Osteoblast (primary cell): Measurements from ENCODE around the gene MYO5B. TPM values are rescaled to one million over a fixed set of nuclear protein-coding genes. Genes with fewer than 3 reads are reported as not detected.
"Not testable (repeated sequence)": the region's sequence is repeated elsewhere in the genome, so short reads cannot be mapped to it uniquely, and the experiment has no call there.

Source experiments
- DNase-seq: peaks from one replicate; pipeline ENCODE4 v3.0.0; 2011; ENCODE audit warnings: low spot score, mixed read lengths; ENCODE audit not compliant: insufficient read length; ENCODE audit errors: missing footprints
- H2AFZ ChIP-seq: 2 replicates; pipeline ENCODE4 v1.6.0; 2011; ENCODE audit warnings: mild to moderate bottlenecking, low read length
- H3K27ac ChIP-seq: 2 replicates; pipeline ENCODE4 v1.5.1; 2011; ENCODE audit warnings: mild to moderate bottlenecking, low read depth, low read length, moderate library complexity
- H3K27me3 ChIP-seq: 2 replicates; pipeline ENCODE4 v1.6.0; 2012; ENCODE audit warnings: mild to moderate bottlenecking, control low read depth, inconsistent platforms, low read length, moderate library complexity; ENCODE audit not compliant: insufficient read depth
- H3K36me3 ChIP-seq: 2 replicates; pipeline ENCODE4 v1.5.1; 2011; ENCODE audit warnings: mild to moderate bottlenecking, low read length, control low read depth, moderate library complexity; ENCODE audit not compliant: insufficient read depth
- H3K4me1 ChIP-seq: 2 replicates; pipeline ENCODE4 v1.5.1; 2011; ENCODE audit warnings: mild to moderate bottlenecking, low read length, control low read depth, moderate library complexity; ENCODE audit not compliant: insufficient read depth
- H3K4me2 ChIP-seq: 2 replicates; pipeline ENCODE4 v1.6.0; 2011; ENCODE audit warnings: mild to moderate bottlenecking, low read length; ENCODE audit not compliant: insufficient read depth
- H3K4me3 ChIP-seq: fragments of 200-600 bp; sonication (generic); 3 replicates; pipeline ENCODE4 v1.5.1; 2012; ENCODE audit warnings: mild to moderate bottlenecking, low read length, inconsistent platforms; ENCODE audit not compliant: insufficient read depth
- H3K79me2 ChIP-seq: 2 replicates; pipeline ENCODE4 v1.6.0; 2012; ENCODE audit warnings: mild to moderate bottlenecking, low read length, control low read depth, inconsistent platforms; ENCODE audit not compliant: insufficient read depth
- H3K9me3 ChIP-seq: 2 replicates; pipeline ENCODE4 v1.5.1; 2011; ENCODE audit warnings: low read depth, low read length, control low read depth
- H4K20me1 ChIP-seq: 2 replicates; pipeline ENCODE4 v1.6.0; 2012; ENCODE audit warnings: mild to moderate bottlenecking, low read length, control low read depth; ENCODE audit not compliant: insufficient read depth
- CTCF ChIP-seq: IDR thresholded peaks from 2 replicates; pipeline ENCODE4 v1.5.1; 2011; ENCODE audit warnings: mild to moderate bottlenecking, low read depth, low read length, moderate library complexity; ENCODE audit errors: extremely low read depth
- total RNA-seq: library from RNA; depleted of rRNA; stranded (reverse); fragments of >200 nt; gene quantifications from 2 replicates; pipeline ENCODE4 v1.2.3, GENCODE V29; 2012

Gene MYO5B
- total RNA-seq: 0.36 and 1.2 TPM in 2 replicates

GRCh38 chr18:50194631-50195532 lies at the start of gene MYO5B:
Gene MYO5B, minus strand, starts transcription at chr18:50195147. Its CDS starts 354 bp downstream, at chr18:50194793.
- no peak within 1 kb of the TSS for H3K4me2 ChIP-seq
- no peak for TF ChIP-seq CTCF
- H3K4me3 ChIP-seq: peak within 1 kb of the TSS; percentile 25
- no peak within 1 kb of the TSS for H2AFZ ChIP-seq
- no peaks in the 10 kb centered on the region for H3K9me3 ChIP-seq
- DNase-seq: peak; percentile 76
- no peaks in the 10 kb centered on the region for H3K79me2 ChIP-seq
- H3K27me3 ChIP-seq: peaks cover 43% of the 10 kb centered on the region
- H3K36me3 ChIP-seq: no peaks in the 10 kb centered on the region
- no peaks in the 10 kb centered on the region for H3K4me1 ChIP-seq
- no peak within 1 kb of the TSS for H3K27ac ChIP-seq
- no peaks in the 10 kb centered on the region for H4K20me1 ChIP-seq

DNA sequence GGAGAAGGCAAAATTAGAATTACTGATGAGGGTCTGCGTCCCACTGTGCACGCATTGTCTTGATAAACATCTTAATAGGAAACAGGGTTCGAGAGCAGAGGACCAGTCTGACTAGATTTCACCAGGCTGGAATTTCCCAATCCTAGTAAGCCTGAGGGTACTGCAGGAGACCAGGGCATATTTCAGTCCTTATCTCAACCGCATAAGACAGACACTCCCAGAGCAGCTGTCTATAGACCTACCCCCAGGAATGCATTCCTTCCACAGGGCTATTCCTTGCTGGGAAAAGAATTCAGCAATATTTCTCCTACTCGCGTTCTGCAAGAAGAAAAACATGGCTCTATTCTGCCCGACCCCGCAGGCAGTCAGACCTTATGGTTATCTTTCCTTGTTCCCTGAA lies 46.8 kb upstream of the MYO5B start:
- not testable (repeated sequence) for H2AFZ ChIP-seq, H3K9me3 ChIP-seq, H3K27me3 ChIP-seq, H3K4me3 ChIP-seq, H3K79me2 ChIP-seq, H4K20me1 ChIP-seq, H3K4me2 ChIP-seq, DNase-seq, H3K4me1 ChIP-seq, H3K36me3 ChIP-seq, H3K27ac ChIP-seq

DNA sequence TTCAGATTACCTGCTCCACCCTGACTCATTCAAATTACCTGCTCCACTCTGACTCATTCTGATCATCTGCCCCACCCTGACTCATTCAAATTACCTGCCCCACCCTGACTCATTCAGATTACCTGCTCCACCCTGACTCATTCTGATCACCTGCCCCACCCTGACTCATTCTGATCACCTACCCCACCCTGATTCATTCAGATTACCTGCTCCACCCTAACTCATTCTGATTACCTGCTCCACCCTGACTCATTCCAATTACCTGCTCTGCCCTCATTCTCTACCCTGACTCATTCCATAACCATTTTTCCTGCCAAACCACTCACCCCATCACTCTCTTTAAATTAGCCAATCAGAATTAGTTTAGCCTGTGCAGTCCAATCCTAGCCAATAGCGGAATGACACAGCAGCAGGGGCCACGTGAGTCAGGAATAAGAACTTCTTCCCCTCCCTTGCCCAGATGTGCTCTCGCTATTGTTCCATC lies 45.2 kb upstream of the MYO5B start:
- no peak overlapping the region for H3K27ac ChIP-seq
- no peaks in the 10 kb centered on the region for H3K27me3 ChIP-seq
- no peak overlapping the region for H2AFZ ChIP-seq
- H4K20me1 ChIP-seq: no peaks in the 10 kb centered on the region
- no peak overlapping the region for H3K4me3 ChIP-seq
- no peaks in the 10 kb centered on the region for H3K4me1 ChIP-seq
- H3K9me3 ChIP-seq: no peaks in the 10 kb centered on the region
- H3K4me2 ChIP-seq: no peak overlapping the region
- H3K36me3 ChIP-seq: no peaks in the 10 kb centered on the region
- TF ChIP-seq CTCF: no peak
- DNase-seq: no peak
- H3K79me2 ChIP-seq: no peaks in the 10 kb centered on the region

DNA sequence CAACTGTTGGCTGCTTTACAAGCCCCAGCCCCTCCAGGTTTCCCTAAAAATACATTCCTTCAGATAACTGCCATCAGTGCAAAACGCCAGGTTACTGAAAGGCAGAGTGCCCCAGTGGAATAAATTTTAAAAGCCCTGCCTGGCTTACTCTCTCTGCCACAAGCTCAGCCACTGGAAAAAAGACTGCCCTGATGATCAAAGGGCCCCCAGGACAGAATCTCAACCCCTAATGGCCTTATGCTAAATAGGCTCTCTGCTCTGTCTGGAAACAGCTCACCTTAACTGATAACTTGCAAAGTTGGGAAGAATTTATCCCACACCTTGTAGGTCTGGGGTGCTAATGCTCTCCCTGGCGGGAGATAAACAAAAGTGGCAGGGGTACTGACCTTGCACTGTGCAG lies 37.5 kb upstream of the MYO5B start:
- no peaks in the 10 kb centered on the region for H3K4me1 ChIP-seq
- H2AFZ ChIP-seq: no peak overlapping the region
- DNase-seq: no peak
- no peaks in the 10 kb centered on the region for H3K27me3 ChIP-seq
- no peaks in the 10 kb centered on the region for H4K20me1 ChIP-seq
- no peak overlapping the region for H3K27ac ChIP-seq
- H3K36me3 ChIP-seq: no peaks in the 10 kb centered on the region
- no peaks in the 10 kb centered on the region for H3K9me3 ChIP-seq
- H3K4me2 ChIP-seq: no peak overlapping the region
- H3K79me2 ChIP-seq: no peaks in the 10 kb centered on the region
- H3K4me3 ChIP-seq: no peak overlapping the region
- TF ChIP-seq CTCF: no peak
